ENCODE results near the gene POLR2L.

Gene POLR2L

GRCh38 chr11:810040-810567, 32.2 kb downstream of the POLR2L start:
- DNase-seq (ENCODE audit: low read depth) = no peak

DNA sequence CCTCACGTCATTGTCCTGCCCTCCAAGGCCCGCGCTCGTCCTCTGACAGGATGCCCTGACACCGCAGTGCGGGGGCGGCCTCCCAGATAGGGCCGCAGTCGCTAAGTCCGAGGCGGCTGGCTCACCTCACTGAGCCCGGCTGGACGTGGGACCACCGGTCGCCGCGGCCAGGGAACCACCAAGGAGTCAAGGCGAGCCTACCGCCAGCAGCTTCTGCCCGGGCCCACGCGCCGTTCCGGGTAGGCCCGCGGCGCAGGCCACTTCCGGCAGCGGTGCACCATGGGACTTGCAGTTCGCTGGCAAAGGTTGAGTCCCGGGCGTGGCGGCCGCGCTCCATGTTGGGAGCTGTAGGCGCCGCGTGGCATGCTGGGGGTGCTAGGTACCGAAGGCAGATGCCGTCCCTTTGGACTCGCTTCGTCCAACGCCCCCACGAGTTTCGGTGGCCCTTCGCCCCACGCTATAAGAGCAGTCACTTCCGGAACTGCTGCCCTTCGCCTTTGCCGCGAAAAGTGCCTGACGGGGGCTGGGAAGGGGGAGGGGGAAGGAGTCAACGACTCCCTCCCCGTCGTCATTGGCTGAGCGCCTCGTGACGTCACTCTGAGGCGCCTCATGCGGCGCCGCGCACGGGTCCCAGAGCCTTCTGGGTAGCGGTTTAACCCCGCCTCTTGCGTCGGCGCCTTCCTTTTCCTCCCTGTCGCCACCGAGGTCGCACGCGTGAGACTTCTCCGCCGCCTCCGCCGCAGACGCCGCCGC, 32.9 kb downstream of the POLR2L start, which contains the start of gene RPLP2:
Gene RPLP2 (plus strand): TSS at position 681 of the 753 bp plus-strand sequence. CDS start 268 bp downstream, outside the sequence.
- peak; percentile 99 for DNase-seq (ENCODE audit: low read depth)

DNA sequence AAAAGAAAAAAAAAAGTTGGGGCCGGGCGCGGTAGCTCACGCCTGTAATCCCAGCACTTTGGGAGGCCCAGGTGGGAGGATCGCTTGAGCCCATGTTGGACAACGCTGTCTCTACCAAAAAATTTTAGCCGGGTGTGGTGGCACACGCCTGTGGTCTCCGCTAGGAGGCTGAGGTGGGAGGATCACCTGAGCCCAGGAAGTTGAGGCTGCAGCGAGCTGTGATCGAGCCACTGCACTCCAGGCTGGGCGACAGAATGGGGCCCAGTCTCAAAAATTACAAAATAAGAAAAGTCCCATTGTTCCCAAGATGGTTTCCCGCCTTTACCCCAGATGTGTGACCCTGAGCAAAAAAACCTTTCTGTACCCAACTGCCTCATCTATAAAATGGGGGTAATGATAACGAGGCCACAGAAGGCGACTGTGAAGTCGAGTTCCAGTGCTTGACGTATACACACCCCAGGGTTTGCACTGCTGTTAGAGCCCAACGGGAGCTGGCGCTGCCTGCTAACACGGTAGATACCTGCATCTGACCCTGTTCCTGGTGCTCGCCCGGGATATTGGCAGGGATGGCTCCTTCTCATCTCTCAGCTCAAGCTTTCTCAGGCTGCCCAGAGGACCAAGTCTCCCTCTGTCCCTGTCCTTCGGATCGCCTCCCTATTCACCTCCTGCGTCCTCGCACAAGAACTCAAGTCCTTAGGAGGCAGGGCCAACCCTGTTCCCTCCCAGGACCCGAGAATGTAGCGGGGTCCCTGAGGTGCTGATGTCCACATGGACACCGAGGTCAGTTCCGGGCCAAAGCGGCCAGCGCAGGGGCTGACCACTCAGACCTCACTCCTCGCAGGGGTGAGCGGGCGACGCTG, 33.7 kb downstream of the POLR2L start:
- DNase-seq (ENCODE audit: low read depth) = no peak

- DNase-seq (ENCODE audit: low read depth) = no peak
Observed at GRCh38 chr11:804599-804964, 37.7 kb downstream of the POLR2L start.

GRCh38 chr11:803770-804598, 38.3 kb downstream of the POLR2L start:
- no peak for DNase-seq (ENCODE audit: low read depth)

GRCh38 chr11:803467-803742, 38.9 kb downstream of the POLR2L start:
- no peak for DNase-seq (ENCODE audit: low read depth)

DNA sequence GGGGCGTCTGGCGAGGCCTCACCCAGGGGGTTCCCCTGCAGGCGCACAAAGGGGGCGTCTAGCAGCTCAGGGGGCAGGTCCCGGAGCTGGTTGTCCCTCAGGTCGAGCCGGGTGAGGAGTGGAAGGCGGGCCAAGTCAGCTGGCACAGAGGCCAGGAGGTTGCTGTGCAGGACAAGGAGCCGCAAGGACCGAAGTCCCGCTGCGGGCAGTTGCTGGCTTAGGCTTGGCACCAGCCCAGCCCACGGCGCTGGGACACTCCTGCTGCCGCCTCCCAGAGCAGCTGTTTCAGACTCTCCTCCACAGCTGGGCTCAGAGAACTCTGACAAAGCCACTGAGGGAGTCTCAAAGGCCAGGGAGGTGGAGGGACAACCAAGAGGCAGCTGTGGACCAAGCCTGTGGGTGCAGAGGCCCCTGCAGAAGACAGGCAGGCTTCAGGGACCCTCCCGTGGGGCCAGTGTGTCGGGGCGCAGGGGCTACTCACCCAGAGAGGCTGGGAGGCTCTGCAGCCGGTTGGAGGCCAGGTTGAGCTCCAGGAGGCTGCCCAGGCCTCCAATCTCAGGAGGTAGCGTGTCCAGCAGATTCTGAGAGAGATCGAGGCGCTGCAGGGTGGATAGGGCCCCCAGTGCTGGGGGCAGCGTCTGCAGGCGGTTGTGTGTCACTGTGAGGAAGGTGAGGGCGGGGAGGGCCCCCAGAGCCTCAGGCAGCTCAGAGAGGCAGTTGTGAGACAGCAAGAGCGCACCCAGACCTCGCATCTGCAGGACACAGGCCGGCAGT, 39.4 kb downstream of the POLR2L start:
- DNase-seq (ENCODE audit: low read depth) = no peak

DNA sequence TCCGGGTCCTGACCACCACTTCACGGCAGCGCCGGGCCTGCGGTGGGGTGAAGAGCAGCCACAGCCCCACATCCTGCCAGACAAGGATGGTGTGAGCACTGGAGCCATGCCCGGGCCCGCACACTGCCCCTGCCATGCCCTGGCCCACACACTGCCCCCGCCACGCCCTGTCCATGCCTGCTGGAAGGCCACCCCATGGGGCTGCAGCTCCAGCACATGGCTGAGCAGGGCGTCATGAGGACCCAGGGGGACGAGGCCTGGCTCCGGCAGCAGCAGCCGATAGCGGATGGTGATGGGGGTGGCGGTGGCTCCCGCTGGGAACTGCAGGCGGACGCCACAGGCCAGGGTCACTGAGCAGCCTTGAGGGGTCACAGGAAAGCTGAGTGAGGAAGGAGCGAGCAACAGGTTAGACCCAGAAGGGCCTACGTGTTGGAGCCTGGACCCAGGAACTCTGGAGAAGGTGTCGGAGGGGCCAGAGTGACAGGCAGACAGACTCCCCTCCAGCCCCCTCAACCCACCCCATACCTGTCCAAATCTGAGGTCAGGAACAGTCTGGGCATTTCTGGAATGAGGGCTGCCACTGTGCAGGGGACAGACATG, 40.2 kb downstream of the POLR2L start:
- DNase-seq (ENCODE audit: low read depth) = no peak

GRCh38 chr11:801097-801780, 41.1 kb downstream of the POLR2L start:
- no peak for DNase-seq (ENCODE audit: low read depth)

DNA sequence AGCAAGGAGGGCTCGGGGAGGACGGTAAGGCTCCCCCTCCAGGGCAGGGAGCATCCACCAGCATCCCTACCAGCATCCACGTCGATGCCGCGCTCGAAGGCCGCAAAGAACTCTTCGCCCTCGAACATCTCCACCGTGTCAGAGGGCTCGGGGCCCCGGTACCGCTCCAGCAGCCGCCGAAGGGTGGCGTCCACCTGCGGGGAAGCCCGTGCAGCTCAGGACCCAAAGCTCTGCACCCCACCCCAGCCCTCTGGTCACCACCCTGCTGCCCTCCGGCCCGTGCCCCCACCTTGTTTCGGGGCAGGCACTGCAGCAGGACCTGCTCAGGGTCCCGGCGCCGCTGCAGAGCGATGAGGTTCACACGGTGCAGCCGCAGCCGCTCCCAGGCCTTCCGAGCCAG, 41.9 kb downstream of the POLR2L start:
- DNase-seq (ENCODE audit: low read depth) = no peak

- DNase-seq (ENCODE audit: low read depth) = no peak
Observed at GRCh38 chr11:799641-800316, 42.5 kb downstream of the POLR2L start.

DNA sequence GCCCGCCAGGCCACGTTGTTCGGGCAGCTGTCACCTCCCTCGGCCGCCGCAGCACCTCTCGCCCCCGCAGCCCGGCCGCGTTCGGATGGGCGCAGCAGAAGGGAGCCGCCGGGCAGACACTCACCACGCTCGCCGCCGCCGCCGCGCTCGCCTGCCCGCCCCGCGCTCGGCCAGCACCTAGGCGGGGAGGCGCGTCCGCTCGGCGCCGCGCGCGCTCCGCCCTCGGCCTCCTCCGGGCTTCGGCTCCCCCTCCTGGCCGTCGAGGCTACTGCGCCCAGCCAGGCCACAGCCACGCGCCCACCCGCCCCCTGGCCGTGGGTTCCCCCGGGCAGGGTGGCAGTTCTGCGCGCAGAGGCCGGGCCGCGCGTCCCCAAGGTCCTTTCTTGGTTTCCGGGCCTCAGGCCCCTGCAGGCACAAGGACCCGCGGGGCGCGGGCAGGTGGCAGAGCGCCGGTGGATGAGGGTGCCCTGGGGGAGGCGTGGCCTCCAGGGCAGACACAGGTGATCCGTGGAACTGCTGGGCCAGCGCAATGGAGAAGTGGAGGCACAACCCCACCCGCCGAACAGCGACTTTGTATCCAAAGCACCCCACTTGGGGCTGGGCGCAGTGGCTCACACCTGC, 44.1 kb downstream of the POLR2L start, which contains the start of gene SLC25A22:
Gene SLC25A22 (minus strand): TSS at position 189 of the 621 bp plus-strand sequence. CDS start 3,275 bp downstream, outside the sequence.
- peak; percentile 63 for DNase-seq (ENCODE audit: low read depth)

- DNase-seq (ENCODE audit: low read depth) = peak; percentile 68
Observed at GRCh38 chr11:797296-798092, 44.8 kb downstream of the POLR2L start.

- DNase-seq (ENCODE audit: low read depth) = no peak
Observed at GRCh38 chr11:796565-797295, 45.6 kb downstream of the POLR2L start.

- DNase-seq (ENCODE audit: low read depth) = peak; percentile 58
Observed at GRCh38 chr11:795634-796564, 46.4 kb downstream of the POLR2L start.

DNA sequence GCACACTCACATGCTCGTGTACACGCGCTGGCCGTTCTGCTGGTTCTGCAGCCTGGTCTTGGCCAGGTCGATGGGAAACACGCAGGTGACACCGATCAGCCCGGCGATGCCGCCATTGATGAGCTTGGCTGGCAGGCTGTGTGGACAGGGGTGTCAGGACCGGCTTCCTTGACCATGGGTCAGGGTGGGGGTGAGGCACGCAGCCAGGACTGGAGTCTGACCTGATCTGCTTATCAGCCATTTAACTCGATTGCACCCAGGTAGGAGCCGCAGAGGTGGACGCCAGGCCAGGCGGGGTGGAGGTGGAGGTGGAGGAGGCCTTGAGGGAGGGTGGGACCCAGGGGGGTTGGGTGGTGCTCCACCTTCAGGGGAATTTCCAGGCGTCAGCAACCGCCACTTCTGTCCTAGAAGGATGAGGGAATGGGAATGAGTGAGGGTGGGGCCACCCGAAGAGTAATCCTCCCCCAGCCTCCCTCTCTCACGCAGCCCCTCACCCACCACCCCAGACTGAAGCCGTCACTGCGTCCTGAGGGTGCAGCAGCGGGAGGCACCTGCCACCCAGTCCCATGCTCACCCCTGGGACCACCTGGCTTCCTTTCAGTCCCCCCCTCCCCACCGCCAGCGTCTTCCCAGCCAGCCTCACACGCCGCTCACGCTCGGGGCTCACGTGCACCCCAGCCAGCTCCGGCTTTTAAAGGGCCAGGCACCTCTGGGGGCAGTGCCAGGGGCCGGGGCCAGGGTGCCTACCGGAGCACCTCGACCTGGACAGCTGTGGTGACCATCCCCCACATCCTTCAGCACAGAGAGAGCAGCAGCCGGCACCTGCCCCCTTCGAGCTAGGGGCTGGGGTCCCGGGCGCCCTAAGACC, 47.3 kb downstream of the POLR2L start:
- no peak for DNase-seq (ENCODE audit: low read depth)

Measured in stimulated activated CD8-positive, alpha-beta memory T cell treated with anti-CD3 and anti-CD28 coated beads, Interleukin-7, amount 100 ng/mL, for 24 hours (primary cell).